ENCODE data around the gene ALG1L2. TPM values are rescaled to one million over a fixed set of nuclear protein-coding genes. Genes with fewer than 3 reads are reported as not detected.
"Not testable (repeated sequence)": the region's sequence is repeated elsewhere in the genome, so short reads cannot be mapped to it uniquely, and the experiment has no call there.

Gene ALG1L2
- total RNA-seq, 1 experiment from 2014 or later: not detected

DNA sequence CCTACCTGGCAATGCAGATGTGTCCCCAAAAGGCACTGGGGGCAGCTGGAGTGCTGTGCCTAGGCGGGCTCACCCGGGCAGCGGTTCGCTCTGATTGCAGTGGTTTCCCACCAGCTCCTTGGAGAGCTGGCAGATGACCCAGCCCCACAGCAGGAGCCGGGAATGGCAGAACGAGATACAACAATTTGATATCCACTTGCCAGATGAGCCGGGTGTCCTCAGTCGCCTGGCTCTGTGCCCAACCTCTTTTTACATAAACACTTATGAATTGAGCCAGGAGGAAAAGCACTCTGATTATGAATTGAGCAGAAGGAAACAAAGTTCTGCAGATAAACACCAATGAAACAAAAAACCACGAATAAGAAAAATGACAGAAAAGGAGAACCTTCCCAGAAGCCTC lies 38.2 kb downstream of the ALG1L2 start:
- not testable (repeated sequence) for DNase-seq (ENCODE audit: extremely low read depth, low read depth)

DNA sequence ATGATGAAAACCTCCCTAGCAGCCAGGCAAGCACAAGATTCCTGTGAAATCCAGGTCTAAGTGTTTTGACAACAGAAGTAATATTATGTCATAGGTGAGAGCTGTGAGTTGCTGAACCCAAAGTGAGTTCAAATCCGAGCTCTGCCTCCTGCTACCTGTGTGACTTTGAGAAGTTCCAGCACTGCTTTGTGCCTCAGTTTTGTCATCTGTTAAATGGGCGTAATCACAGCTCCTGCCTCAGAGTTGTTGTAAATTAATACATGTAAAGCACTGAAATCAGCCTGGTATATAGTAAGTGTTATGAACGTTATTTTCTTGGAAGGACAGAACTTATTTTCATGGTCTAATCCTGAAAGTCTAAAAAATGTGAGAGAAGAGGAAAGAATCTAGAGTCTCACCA lies 38.7 kb downstream of the ALG1L2 start:
- not testable (repeated sequence) for DNase-seq (ENCODE audit: extremely low read depth, low read depth)

DNA sequence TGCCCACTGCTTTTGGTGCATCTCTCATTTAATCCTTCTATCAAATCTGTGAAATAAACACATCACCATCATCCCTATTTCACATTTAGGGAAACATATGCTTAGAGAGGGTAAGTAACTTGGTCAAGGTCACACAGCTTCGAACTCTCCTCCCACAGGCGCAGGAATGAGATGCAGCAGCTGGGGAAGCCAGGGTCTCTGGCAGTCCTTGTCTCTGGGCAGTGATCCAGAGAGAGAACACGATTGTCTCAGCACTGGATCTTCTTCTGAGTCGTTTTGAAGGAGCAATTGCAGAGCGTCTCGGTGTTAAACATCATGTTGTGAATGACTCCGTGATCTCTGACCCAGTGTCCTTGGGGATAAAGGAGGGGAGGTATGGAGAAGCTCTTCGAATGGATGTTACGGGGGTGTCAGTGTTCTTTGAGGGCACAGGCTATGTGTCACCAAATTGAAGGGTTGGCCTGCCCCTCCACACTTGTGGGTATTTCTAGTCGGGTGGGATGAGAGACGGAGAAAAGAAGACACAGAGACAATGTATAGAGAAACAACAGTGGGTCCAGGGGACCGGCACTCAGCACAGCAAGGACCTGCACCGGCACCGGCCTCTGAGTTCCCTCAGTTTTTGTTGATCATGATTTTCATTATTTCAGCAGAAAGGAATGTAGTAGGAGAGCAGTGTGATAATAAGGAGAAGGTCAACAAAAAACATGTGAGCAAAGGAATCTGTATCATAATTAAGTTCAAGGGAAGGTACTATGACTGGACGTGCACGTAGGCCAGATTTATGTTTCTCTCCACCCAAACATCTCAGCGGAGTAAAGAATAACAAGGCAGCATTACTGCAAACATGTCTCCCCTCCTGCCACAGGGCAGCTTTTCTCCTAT lies 41.5 kb downstream of the ALG1L2 start:
- DNase-seq (ENCODE audit: extremely low read depth, low read depth): not testable (repeated sequence)

DNA sequence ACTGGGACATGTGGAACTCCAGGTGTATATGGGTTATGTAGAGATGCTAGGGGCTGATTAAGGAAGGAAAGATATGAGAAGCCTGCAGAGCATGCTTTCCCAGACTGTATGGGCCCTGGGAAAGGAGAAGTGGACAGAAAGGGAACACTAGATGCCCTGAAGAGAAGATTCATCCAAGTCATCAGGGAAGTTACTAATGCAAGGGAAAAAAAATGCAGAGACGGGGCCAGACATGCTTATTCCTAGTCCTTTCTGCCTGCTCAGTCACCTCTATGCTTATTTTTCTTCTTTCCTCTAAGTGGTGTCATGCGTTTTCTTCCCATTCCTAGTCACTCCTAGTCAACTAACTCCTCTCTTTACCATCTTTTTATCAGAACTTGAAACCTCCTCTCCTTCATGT lies 43.8 kb downstream of the ALG1L2 start:
- not testable (repeated sequence) for DNase-seq (ENCODE audit: extremely low read depth, low read depth)

DNA sequence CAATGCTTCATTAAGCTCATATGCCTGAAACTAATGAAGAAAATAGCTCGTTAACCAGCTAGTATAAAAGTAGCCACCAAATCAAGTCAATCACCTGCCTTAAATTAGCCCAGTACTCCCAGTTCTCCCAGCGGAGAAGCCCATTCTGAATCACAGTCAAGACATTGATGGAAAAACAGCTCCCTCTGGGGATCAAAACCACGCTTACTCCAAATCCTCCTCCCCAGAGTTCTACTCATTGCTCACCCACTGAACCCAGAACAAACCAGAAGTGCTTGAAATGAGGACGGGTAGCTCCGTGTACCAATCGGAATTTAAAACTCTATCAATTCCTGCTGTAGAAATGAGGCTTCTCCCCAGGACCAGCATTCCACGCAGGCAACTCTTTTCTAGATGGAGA lies 54.7 kb downstream of the ALG1L2 start:
- DNase-seq (ENCODE audit: extremely low read depth, low read depth): not testable (repeated sequence)

DNA sequence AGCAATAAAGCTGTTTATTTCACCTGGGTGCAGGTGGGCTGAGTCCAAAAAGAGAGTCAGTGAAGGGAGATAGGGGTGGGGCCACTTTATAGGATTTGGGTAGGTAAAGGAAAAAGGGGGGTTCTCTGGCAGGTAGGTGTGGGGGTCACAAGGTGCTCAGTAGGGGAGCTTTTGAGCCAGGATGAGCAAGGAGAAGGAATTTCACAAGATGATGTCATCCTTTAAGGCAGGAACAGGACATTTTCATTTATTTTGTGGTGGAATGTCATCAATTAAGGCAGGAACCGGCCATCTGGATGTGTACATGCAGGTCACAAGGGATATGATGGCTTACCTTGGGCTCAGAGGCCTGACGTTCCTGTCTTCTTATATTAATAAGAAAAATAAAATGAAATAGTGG lies 56.1 kb downstream of the ALG1L2 start:
- DNase-seq (ENCODE audit: extremely low read depth, low read depth): not testable (repeated sequence)

DNA sequence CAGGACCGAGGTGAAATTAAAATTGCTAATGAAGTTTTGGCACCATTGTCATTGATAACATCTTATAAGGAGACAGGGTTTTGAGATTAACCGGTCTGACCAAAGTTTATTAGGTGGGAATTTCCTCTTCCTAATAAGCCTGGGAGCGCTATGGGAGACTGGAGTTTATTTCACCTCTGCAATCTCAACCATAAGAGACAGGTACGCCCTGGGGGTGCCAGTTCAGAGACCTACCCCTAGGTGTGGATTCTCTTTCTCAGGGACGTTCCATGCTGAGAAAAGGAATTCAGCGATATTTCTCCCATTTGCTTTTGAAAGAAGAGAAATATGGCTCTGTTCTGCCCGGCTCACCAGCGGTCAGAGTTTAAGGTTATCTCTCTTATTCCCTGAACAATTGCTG lies 57.4 kb downstream of the ALG1L2 start:
- not testable (repeated sequence) for DNase-seq (ENCODE audit: extremely low read depth, low read depth)

DNA sequence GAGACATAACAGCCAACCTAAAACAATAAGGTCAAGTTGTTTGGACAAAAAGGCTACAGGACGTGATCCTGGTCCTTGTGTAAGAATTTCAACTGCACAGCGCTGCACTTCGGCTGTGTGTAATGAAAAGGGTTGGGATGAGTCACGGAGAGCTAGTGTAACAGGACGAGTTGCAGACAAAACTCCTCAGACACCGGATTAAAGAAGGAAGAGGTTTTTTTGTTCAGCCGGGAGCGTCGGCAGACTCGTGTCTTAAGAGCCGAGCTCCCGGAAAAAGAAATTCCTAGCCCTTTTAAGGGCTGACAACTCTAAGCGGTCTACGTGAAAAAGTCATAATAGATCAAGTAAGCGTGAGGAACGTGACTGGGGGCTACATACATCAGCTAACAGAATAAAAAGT lies 59.1 kb downstream of the ALG1L2 start:
- not testable (repeated sequence) for DNase-seq (ENCODE audit: extremely low read depth, low read depth)

DNA sequence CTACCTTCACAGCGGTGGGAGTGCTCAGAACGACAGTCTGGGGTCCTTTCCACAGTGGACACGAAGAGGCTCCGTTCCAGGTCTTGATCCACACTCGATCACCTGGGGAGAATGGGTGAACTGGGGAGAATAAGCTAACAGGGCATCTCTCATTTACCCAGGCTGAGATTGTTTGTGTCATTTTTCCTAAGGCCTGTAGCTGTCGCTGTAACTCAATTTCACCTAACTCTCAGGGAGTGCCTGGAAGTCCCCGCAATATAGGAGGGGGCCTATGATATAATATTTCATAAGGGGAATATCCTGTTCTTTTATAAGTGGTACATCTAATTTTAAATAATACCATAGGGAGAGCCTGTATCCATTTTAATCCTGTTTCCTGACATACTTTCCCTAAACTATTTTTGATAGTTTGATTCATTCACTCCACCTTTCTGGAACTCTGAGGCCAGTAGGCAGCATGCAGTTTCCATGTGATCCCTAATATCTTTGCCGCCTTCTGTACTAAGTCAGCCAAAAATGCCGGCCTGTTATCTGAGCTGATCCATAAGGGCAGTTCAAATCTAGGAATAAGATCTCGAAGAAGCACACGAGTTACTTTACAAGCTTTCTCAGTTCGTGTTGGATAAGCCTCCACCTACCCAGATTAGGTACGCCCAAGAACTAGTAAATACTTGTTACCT lies 62.2 kb downstream of the ALG1L2 start:
- DNase-seq (ENCODE audit: extremely low read depth, low read depth): not testable (repeated sequence)

DNA sequence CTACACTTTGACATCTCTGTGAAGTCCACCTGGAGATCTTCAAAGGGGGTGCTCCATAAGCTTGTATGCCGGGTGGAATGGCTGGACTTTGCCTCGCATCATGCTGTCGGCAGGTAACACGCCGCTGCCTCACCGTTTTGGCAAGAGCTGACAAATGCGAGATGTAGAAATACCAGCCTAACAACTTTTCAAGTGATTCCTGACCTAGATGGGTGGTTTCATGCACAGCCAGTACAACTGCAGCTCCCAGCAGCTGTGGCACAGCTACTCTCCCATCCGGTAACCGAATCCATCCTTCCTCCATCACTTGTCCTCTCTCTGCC lies 62.7 kb downstream of the ALG1L2 start:
- not testable (repeated sequence) for DNase-seq (ENCODE audit: extremely low read depth, low read depth)

DNA sequence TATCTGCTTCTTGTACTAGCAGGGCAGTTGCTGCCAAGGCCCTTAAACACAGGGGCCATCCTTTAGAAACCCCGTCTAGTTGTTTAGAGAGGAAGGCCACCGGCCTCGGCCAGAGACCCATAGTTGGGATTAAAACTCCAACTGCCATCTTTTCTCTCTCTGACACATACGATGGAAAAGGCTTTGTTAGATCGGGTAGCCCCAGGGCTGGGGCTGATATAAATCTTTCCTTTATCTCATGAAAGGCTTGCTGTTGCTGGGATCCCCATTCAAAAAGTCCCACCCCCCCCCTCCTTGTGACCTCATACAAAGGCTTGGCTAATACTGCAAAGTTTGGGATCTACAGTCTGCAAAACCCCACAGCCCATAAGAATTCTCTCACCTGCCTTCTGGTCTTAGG lies 63.8 kb downstream of the ALG1L2 start:
- DNase-seq (ENCODE audit: extremely low read depth, low read depth): not testable (repeated sequence)

DNA sequence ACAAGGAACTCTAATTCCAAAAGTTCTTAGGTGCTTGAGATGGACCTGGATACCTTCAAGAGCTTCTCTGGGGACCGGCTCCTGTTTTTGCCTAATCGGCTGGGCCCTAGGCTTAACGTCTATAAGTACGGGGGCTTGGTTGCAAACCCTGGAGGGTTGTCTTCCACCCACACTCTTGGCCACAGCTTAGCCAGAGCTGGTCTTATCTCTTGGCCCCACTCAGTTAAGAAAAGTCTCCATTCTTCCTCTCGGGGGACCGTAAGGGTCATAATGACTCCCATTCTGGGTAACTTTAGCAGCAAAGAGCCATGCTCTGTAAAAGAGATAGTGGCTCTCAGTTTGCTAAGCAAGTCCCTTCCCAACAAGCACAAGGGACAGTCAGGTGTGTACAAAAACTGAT lies 64.8 kb downstream of the ALG1L2 start:
- not testable (repeated sequence) for DNase-seq (ENCODE audit: extremely low read depth, low read depth)

Other genes starting within 250 kb of the ALG1L2 start
- 8.0 and 9.7 TPM in 2 replicates for gene TMCC1, start 188.1 kb upstream of the ALG1L2 start, total RNA-seq (2014; rRNA removed; shearing (Covaris generic))
- not detected in 2 replicates for gene TRH, start 107.1 kb upstream of the ALG1L2 start, total RNA-seq (2014; rRNA removed; shearing (Covaris generic))

Measured in NCI-H460 (cell line).